ENCODE measurements around the gene UGT1A5.
"Not testable (repeated sequence)": the region's sequence is repeated elsewhere in the genome, so short reads cannot be mapped to it uniquely, and the experiment has no call there.

Gene UGT1A5

GRCh38 chr2:233693963-233694362, 18.7 kb upstream of the UGT1A5 start:
- DNase-seq (ENCODE audit: low read depth in 1 of 2, low spot score in 1 of 2) = no peak

DNA sequence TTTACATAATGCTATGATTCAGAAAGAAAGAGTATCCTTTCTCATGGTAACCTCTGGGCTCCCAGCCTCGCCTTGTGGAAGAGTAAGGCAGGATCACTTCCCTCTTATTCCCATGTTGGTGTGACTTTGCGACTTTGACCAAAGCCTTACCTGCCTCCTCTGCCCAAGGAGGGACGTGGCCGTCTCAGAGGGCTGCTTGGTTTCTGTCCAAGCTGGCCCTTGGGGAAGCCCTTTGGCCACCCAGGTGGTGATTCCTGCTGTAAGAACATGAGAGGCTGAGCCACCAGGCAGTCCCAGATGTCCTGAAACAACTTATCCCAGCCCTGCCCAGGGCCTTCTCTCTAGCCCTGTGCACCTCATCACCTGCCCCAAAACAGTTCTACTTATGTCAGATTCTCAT, 14.0 kb upstream of the UGT1A5 start:
- DNase-seq (ENCODE audit: low read depth in 1 of 2, low spot score in 1 of 2) = no peak

- DNase-seq (ENCODE audit: low read depth in 1 of 2, low spot score in 1 of 2) = no peak
Measured at GRCh38 chr2:233699424-233700027, 13.2 kb upstream of the UGT1A5 start.

DNA sequence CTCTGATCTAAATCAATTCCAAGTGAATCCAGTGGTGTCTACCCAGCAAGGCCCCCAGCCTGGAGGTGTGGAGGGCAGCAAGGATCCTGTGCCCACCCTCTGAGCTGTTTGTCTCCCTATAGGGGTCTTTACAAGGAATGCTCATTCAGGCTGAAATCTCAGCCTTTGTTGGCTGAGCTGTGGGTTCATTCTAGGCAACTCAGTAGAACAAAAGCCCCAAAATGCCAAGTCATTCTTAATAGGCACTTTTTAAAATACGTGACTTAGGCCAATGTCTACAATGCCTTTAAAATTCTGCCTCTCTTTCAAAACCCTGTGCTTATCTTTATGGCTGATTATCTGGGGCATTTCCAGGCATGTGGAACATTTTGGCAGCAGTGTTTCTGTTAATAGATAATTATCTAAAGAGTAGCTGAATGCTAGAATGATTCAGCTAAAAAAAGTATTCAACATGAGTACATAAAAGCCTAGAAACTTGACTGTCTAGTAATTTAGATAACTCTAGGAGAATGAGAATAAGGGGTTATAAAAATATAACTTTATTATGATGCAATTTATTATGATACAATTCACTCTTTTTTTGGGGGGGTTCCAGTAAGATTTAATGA, 12.6 kb upstream of the UGT1A5 start:
- DNase-seq (ENCODE audit: low read depth in 1 of 2, low spot score in 1 of 2) = no peak

DNA sequence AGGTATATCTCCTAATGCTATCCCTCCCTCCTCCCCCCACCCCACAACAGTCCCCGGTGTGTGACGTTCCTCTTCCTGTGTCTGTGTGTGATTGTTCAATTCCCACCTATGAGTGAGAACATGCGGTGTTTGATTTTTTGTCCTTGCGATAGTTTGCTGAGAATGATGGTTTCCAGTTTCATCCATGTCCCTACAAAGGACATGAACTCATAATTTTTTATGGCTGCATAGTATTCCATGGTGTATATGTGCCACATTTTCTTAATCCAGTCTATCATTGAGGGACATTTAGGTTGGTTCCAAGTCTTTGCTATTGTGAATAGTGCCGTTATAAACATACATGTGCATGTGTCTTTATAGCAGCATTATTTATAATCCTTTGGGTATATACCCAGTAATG, 11.9 kb upstream of the UGT1A5 start:
- not testable (repeated sequence) for DNase-seq (ENCODE audit: low read depth in 1 of 2, low spot score in 1 of 2)

GRCh38 chr2:233702238-233702637, 10.5 kb upstream of the UGT1A5 start:
- no peak for DNase-seq (ENCODE audit: low read depth in 1 of 2, low spot score in 1 of 2)

GRCh38 chr2:233705911-233706506, 6.7 kb upstream of the UGT1A5 start:
- DNase-seq (ENCODE audit: low read depth in 1 of 2, low spot score in 1 of 2) = no peak

- no peak for DNase-seq (ENCODE audit: low read depth in 1 of 2, low spot score in 1 of 2)
Measured at GRCh38 chr2:233706720-233707119, 6.0 kb upstream of the UGT1A5 start.

- DNase-seq (ENCODE audit: low read depth in 1 of 2, low spot score in 1 of 2) = no peak
Measured at GRCh38 chr2:233707940-233708644, 4.6 kb upstream of the UGT1A5 start.

DNA sequence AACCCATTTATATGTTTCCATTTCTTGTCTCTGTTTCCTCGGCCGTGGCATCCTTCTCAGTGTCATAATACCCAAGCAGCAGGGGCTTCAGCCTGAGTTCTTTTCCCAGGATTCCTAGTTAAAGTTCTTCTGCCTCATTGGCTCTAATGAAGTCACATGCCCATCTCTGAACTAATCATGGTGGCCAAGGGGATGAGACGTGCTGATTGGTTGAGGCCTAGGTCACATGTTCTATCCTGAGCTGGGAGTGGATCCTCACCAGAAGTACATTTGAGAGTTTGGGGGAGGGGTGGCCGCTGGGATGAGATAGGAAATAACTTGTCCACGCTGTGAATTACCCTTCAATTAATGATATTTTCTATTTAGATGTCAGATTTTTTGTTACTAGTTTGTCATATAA, 3.8 kb upstream of the UGT1A5 start:
- no peak for DNase-seq (ENCODE audit: low read depth in 1 of 2, low spot score in 1 of 2)

DNA sequence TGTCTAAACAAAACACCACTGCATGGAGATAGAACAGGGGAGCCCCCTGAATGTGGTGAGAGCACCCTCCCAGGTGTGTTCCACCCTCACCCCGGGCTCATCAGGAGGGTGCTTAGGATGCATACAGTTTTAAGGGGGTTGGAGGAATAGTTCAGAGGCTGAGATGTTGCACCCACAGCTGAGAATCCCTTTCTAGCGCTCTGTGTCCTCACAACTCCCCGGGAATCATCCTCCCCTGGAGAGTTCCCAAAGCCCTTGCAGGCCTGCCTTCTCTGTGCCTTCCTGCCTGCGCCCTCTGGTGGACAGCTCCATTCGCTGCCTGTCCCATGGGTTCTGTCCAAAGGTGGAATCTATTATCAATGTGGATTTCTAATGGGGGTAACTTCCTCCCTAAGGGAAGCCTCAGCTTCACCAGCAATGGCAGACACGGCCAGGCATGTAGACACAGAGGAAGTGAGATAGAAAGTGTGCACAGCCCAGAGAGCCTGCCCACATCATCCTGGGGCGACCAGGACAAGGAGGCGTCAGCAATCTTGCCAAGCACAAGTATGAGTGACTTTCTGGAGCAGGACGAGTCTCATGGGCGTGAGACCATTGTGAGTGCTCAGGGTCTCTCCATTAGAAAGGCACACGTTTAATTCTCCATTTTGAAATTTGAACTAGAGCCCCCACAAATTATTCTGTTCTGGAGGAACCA, 1.2 kb upstream of the UGT1A5 start:
- peak; percentile 21 to 45 for DNase-seq (ENCODE audit: low read depth in 1 of 2, low spot score in 1 of 2)

- no peak for DNase-seq (ENCODE audit: low read depth in 1 of 2, low spot score in 1 of 2)
Measured at GRCh38 chr2:233713262-233713615, 532 bp downstream of the UGT1A5 start.

GRCh38 chr2:233714121-233714520, 1.4 kb downstream of the UGT1A5 start:
- DNase-seq (ENCODE audit: low read depth in 1 of 2, low spot score in 1 of 2) = no peak

GRCh38 chr2:233718552-233718951, 5.8 kb downstream of the UGT1A5 start, which contains the start of gene UGT1A4:
Gene UGT1A4, plus strand, starts transcription at chr2:233718736. Its CDS starts 85 bp downstream, at chr2:233718821.
- DNase-seq (ENCODE audit: low read depth in 1 of 2, low spot score in 1 of 2) = no peak

GRCh38 chr2:233728723-233729301, 16.1 kb downstream of the UGT1A5 start, which contains the start of gene UGT1A3:
Gene UGT1A3, plus strand, starts transcription at chr2:233729042. Its CDS starts 85 bp downstream, at chr2:233729127.
- no peak for DNase-seq (ENCODE audit: low read depth in 1 of 2, low spot score in 1 of 2)

GRCh38 chr2:233736868-233737653, 24.4 kb downstream of the UGT1A5 start:
- not testable (repeated sequence) for DNase-seq (ENCODE audit: low read depth in 1 of 2, low spot score in 1 of 2)

DNA sequence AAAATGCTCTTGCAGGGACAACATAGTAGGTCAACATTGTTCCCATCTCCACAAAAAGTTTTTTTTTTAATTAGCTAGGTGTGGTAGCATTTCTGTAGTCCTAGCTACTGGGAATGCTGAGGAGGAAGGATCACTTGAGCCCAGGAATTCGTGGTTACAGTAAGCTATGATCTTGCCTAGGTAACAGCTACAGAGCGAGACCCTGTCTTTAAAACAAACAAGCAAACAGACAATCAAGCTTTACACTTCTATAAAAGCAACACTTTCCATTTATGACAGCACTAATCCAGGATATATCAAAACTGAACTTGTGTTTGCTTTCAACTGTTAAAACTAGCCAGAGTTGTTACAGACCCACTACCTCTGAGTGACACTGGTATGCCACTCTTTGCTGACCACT, 28.2 kb downstream of the UGT1A5 start:
- DNase-seq (ENCODE audit: low read depth in 1 of 2, low spot score in 1 of 2) = no peak

DNA sequence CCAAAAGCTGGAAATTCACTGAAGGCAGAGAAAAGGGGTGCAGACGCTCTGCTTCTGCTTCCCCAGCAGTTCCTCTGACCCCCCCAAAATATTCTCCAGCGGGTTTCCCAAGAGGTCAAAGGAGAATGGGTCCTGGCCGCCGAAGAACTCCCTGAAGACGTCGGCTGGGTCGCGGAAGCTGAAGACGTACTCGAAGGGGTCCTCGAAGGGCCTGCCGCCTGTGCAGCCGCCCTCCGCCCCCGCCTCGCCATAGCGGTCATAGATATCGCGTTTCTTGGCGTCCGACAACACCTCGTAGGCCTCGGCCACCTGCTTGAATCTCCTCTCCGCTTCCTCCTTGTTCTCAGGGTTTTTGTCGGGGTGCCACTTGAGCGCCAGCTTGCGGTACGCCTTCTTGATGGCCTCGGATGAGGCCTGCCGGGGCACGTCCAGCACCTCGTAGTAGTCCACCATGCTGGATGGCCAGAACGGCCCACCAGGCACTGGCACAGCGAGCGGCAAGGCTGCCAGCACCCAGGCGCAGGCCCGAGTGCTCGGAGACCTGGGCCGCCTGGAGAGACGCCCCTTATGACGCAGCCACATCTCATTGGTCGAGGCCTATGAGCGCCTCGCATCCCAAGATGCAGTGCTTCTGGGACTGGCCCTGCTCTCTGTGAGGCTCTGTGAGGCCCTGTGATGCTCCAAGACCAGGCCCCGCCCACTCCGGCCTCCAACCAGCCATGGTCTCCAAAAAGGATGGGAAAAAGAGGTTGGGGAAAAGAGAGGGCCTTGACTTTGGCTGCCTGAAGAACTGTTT, 31.0 kb downstream of the UGT1A5 start:
- no peak for DNase-seq (ENCODE audit: low read depth in 1 of 2, low spot score in 1 of 2)

DNA sequence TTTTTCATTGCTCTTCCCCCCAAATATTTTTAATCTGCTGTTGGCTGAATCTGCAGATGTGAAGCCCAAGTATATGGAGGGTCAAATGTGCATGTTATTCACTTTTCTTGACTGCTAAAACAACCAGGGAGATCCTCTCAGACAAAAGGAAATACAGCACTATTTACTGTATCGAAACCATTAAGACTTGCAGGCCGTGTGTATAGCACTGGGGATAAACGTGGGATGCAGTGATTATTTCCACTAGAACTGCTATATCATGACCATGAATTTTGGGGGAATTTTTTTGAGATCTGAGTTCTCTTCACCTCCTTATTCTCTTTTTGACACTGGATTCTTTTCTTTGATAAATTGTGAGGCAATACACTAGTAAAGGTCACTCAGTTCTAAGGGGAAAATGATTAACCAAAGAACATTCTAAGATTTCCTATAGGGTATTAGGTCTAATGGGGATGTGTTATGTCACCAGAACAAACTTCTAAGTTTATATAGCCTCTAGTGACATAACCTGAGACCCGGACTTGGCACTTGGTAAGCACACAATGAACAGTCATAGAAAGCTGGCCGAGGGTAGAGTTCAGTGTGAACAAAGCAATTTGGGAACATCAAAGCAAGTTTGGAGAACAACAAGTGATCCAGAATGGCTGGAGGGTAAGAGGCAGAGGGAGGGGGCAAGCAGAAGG, 32.5 kb downstream of the UGT1A5 start:
- no peak for DNase-seq (ENCODE audit: low read depth in 1 of 2, low spot score in 1 of 2)
